SKM-1 (cell line): ENCODE data around the gene SPATC1L.
"Not testable (repeated sequence)": the region's sequence is repeated elsewhere in the genome, so short reads cannot be mapped to it uniquely, and the experiment has no call there.

ENCODE experiments used
- DNase-seq: peaks from one replicate; lab custom pipeline; 2025; ENCODE audit not compliant: unreplicated experiment; lab: John Stamatoyannopoulos, UW

Gene SPATC1L

GRCh38 chr21:46151989-46152926 is 32.0 kb downstream of the SPATC1L start:
- DNase-seq, result no peak

DNA sequence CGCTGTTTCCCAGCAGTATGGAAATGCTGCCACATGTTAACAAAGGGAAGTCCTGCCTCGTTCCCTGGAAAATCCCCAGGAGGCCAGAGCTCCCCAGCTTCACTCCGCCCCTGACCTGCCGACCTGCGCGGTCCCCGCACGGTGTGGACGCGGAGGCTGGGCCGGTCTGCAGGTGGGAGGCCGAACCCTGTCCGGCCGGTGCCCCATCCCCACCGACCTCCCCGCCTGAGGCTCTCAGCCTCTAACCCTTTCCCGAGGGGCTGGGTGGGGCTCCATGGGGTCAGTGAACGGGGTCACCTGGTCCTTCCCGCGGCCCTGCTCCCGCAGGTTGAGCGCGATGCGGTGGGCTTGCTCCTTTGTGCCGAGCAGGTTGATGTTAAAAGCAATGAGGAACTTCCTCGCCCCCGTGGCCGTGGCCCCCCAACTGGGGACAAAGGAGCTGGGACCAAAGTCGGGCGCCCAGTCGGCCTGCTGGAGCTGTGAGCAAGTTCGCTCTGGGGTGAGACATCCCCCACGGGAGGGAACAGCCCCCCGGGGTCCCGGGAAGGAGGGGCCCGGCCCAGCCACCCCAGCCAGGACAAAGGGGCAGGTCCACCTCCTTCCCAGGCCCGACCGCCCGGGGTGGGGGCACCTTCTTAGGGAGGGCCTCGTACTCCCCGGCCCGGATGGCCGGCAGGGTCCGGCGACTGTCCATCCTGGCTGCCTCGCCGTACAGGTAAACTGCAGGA is 32.8 kb downstream of the SPATC1L start:
- no peak for DNase-seq

DNA sequence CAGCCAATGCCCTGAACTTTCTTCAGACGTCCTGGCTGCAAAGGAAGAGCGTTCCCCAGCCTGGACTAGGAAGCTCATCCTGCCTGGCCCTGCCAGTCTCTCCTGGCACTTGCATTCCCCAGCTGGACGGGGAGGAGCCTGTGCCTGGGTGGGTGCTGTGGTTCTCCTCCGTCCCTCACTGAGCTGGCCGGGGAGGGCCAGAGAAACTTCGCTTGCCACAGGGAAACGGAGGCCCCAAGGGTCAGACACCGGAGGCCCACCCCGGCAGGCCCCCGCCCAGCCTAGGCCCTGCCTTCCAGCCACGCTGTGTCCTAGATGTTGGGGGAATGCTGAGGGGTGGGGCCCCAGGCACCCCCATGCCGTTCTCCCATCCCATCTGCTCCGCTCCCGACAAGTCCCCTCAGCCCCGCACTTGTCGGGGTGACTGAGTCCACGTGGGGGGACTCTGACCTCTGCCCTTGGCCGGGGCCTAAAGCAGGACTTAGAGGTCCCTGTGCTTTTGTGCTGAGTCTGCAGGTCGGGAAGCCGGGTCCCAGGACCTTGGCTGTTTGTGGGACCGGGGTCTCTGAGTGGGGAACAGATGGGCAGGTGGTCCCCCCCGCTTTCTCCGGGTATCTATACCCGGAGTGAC is 33.7 kb downstream of the SPATC1L start:
- no peak for DNase-seq

GRCh38 chr21:46150073-46150472 is 34.2 kb downstream of the SPATC1L start:
- no peak for DNase-seq

GRCh38 chr21:46149205-46149901 is 34.9 kb downstream of the SPATC1L start:
- DNase-seq, result no peak

GRCh38 chr21:46148106-46148505 is 36.2 kb downstream of the SPATC1L start:
- DNase-seq, result no peak

DNA sequence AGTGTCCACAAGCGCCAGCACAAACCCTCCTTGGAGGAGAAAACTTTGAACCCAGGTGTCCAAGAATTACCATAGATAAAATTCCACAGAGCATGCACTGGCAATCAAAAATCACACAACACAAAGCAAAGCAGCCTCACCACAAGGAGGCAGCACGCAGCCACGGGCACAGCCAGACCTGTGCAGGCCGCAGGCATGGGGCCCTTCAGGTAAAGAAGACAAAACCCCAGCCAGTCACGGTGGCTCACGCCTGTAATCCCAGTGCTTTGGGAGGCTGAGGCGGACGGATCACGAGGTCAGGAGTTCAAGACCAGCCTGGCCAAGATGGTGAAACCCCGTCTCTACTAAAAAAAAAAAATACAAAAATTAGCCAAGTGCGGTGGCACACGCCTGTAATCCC is 36.8 kb downstream of the SPATC1L start:
- DNase-seq, result peak; percentile 22

- no peak for DNase-seq
These were observed 37.4 kb downstream of the SPATC1L start for GRCh38 chr21:46146856-46147255.

GRCh38 chr21:46145840-46146691 is 38.2 kb downstream of the SPATC1L start:
- no peak for DNase-seq

DNA sequence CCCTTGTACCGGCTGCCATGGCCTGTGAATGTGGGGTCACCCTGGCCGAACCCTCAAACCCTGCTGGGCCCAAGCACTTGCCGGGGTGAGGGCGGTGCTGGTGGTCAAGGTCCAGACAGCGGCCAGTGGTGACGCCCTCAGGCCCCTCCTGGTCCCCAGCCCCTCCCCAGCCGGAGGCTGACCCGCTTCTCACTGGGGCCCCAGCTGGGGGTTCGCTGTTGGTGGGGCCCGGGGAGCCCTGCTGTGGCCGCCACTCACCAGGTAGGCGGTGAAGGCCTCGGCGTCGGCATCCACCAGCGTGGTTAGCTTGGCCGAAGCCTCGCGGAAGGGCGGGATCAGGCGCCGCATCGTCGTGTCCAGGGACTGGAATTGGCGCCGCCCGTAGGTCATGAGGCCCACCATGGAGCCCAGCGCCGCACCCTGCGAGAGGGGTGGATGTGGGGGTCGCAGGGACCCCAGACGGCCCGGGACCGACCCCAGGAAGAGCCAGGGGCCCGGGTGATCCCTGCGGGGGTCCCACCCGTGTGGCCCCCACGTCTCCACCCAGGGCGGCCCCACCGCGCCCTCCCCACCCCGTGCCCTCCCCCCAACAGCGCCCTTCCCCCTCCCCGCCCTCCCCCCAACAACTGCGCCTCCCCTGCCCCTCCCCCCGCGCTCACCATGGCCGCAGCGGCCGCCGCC is 39.0 kb downstream of the SPATC1L start:
- DNase-seq, result no peak

- no peak for DNase-seq
These were observed 39.7 kb downstream of the SPATC1L start for GRCh38 chr21:46144464-46145070.

- DNase-seq, result no peak
These were observed 41.4 kb downstream of the SPATC1L start for GRCh38 chr21:46142582-46143473.

DNA sequence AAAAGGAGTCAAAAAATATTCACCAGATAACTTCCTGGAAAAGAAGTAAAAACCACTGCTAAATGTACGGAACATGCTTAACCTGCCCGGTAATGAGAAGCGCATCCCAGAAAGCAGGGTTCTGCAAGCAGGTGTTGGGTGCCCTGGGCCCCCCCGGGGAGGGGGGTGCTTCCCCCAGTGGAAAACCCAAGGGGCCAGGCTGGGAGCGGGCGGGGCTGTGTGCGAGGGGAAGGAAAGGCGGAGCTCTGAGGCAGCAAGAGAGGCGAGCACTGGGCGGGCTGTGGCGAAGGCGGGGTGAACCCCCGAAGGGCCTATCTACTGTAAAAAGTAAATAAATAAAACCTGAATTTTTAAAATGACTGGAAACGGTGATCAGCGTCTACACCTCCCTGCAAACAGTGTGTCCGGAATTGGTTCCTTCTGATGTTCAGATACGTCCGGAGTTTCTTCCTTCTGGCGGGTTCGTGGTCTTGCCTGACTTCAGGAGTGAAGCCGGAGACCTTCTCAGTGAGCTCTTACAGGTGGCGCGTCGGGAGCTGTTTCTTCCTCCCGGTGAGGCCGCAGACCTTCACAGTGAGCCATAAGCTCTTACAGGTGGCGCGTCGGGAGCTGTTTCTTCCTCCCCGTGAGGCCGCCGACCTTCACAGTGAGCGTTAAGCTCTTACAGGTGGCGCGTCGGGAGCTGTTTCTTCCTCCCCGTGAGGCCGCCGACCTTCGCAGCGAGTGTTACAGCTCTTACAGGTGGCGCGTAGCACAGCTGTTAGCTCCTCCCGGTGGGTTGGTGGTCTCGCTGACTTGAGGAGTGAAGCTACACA is 42.3 kb downstream of the SPATC1L start:
- no peak for DNase-seq

- DNase-seq, result not testable (repeated sequence)
These were observed 43.8 kb downstream of the SPATC1L start for GRCh38 chr21:46140352-46141003.

GRCh38 chr21:46139686-46140085 is 44.6 kb downstream of the SPATC1L start:
- no peak for DNase-seq

DNA sequence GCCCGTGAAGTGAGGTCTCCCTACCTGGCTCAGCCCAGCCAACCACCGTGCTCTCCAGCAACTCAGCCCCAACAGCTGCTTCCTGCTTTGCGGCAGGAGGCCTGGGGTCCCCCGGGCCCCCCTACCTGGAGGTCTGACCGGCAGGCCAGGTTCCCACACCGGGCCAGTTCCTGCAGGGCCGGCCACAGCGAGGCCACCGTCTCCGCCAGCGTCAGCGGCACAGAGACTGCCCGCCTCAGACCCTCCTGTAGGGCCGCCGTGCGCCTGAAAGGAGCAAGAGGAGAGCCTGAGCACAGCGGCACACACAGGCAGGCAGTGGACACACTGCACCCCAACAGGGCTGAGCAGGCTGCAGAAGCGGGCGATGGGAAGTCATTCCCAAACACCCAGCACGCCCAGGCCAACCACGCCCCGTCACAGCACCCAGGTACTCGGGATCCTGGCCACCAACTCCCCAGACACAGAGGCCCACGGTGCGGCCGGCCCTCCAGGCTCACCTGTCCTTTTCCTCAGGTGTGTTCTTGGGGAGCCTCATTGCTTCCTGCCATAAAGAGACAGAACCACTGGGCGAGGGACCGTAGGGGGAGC is 45.8 kb downstream of the SPATC1L start:
- DNase-seq, result no peak
